ENCODE results near the gene RTN4R.
"Not testable (repeated sequence)": the region's sequence is repeated elsewhere in the genome, so short reads cannot be mapped to it uniquely, and the experiment has no call there.

The RTN4R gene

GRCh38 chr22:20267441-20268278 lies 458 bp downstream of the RTN4R start:
- peak overlapping the region; percentile 38 for H3K4me3 ChIP-seq (ENCODE audit: low read length)
- DNase-seq (ENCODE audit: low read depth) = peak; percentile 33

GRCh38 chr22:20266667-20267440 lies 1.3 kb downstream of the RTN4R start:
- DNase-seq (ENCODE audit: low read depth) = not testable (repeated sequence)
- peak overlapping the region; percentile 38 for H3K4me3 ChIP-seq (ENCODE audit: low read length)

More at GRCh38 chr22:20267441-20268278, 458 bp downstream of the RTN4R start:
- no peak for TF ChIP-seq CTCF (IDR thresholded peaks at IDR 0.05; ENCODE audit: insufficient read depth, low read depth, low read length, missing control alignments)

GRCh38 chr22:20265772-20266666 lies 2.1 kb downstream of the RTN4R start:
- DNase-seq (ENCODE audit: low read depth); H3K4me3 ChIP-seq (ENCODE audit: low read length): not testable (repeated sequence)

- no peak for TF ChIP-seq CTCF (IDR thresholded peaks at IDR 0.05; ENCODE audit: insufficient read depth, low read depth, low read length, missing control alignments)
- no peak overlapping the region for H3K4me3 ChIP-seq (ENCODE audit: low read length)
- no peak for DNase-seq (ENCODE audit: low read depth)
These were observed 3.3 kb downstream of the RTN4R start for GRCh38 chr22:20264614-20265452.

- H3K4me3 ChIP-seq (ENCODE audit: low read length); DNase-seq (ENCODE audit: low read depth): not testable (repeated sequence)
These were observed 4.5 kb downstream of the RTN4R start for GRCh38 chr22:20263404-20264281.

GRCh38 chr22:20262582-20263147 lies 5.5 kb downstream of the RTN4R start:
- no peak overlapping the region for H3K4me3 ChIP-seq (ENCODE audit: low read length)
- TF ChIP-seq CTCF (IDR thresholded peaks at IDR 0.05; ENCODE audit: insufficient read depth, low read depth, low read length, missing control alignments) = no peak
- DNase-seq (ENCODE audit: low read depth) = no peak

GRCh38 chr22:20261848-20262581 lies 6.1 kb downstream of the RTN4R start:
- no peak for DNase-seq (ENCODE audit: low read depth)
- no peak for TF ChIP-seq CTCF (IDR thresholded peaks at IDR 0.05; ENCODE audit: insufficient read depth, low read depth, low read length, missing control alignments)
- no peak overlapping the region for H3K4me3 ChIP-seq (ENCODE audit: low read length)
